NT2/D1 (cell line): Measurements from ENCODE around the gene PLA2R1.
"Not testable (repeated sequence)": the region's sequence is repeated elsewhere in the genome, so short reads cannot be mapped to it uniquely, and the experiment has no call there.

Experiments used
- YY1 ChIP-seq: IDR thresholded peaks from 2 replicates; pipeline ENCODE4 v1.6.1; 2011; ENCODE audit not compliant: insufficient read length, insufficient read depth
- ZNF274 ChIP-seq: IDR thresholded peaks from 2 replicates; pipeline ENCODE4 v1.6.1; 2011; ENCODE audit warnings: mild to moderate bottlenecking, low read depth, low read length

GRCh38 chr2:160038662-160039061, 23.8 kb downstream of the PLA2R1 start:
- TF ChIP-seq YY1, ZNF274: not testable (repeated sequence)
